Muscle layer of duodenum (tissue), 2 donors: ENCODE measurements around the gene CACNG1.
"Not testable (repeated sequence)": the region's sequence is repeated elsewhere in the genome, so short reads cannot be mapped to it uniquely, and the experiment has no call there.

Experiments
- H3K27ac ChIP-seq: one replicate; pipeline ENCODE4 v1.7.0; 2013; ENCODE audit warnings: mild to moderate bottlenecking, low read length
- H3K27me3 ChIP-seq: one replicate; pipeline ENCODE4 v1.7.0; 2013; ENCODE audit warnings: low read depth, mild to moderate bottlenecking, control low read depth, low read length
- H3K36me3 ChIP-seq, 2 donors: one replicate each; pipeline ENCODE4 v1.7.0; 2013; ENCODE audit warnings: low read length in 2 of 2, control low read depth in 1 of 2, mild to moderate bottlenecking in 1 of 2; ENCODE audit not compliant: insufficient read depth in 2 of 2, control insufficient read depth in 1 of 2
- H3K4me1 ChIP-seq, 2 donors: one replicate each; pipeline ENCODE4 v1.7.0; 2013; ENCODE audit warnings: low read length in 2 of 2, mild to moderate bottlenecking in 2 of 2, control low read depth in 1 of 2, moderate library complexity in 1 of 2; ENCODE audit not compliant: insufficient read depth in 2 of 2, control insufficient read depth in 1 of 2
- H3K4me3 ChIP-seq, 2 donors: one replicate each; pipeline ENCODE4 v1.7.0; 2013; ENCODE audit warnings: low read length in 2 of 2, low read depth in 1 of 2, mild to moderate bottlenecking in 1 of 2
- H3K9me3 ChIP-seq, 2 donors: one replicate each; pipeline ENCODE4 v1.7.0; 2013; ENCODE audit warnings: low read length in 2 of 2, control low read depth in 1 of 2, mild to moderate bottlenecking in 1 of 2; ENCODE audit not compliant: control insufficient read depth in 1 of 2
- donor health status: healthy.

CACNG1 gene

GRCh38 chr17:67027031-67027628 is 17.2 kb upstream of the CACNG1 start:
- Histone ChIP-seq H3K4me1 (no peaks in the 10 kb centered on the region), H3K27ac (no peak overlapping the region), H3K36me3 (no peaks in the 10 kb centered on the region), H3K4me3 (no peak overlapping the region), H3K9me3 (no peaks in the 10 kb centered on the region), H3K27me3 (no peaks in the 10 kb centered on the region)

- no peaks in the 10 kb centered on the region for H3K27me3 ChIP-seq
- no peaks in the 10 kb centered on the region for H3K36me3 ChIP-seq
- no peaks in the 10 kb centered on the region for H3K9me3 ChIP-seq
- H3K4me1 ChIP-seq = no peaks in the 10 kb centered on the region
- no peak overlapping the region for H3K27ac ChIP-seq
- H3K4me3 ChIP-seq = no peak overlapping the region
Observed at GRCh38 chr17:67030641-67031040, 13.7 kb upstream of the CACNG1 start.

- Histone ChIP-seq H3K36me3 (no peaks in the 10 kb centered on the region), H3K27ac (no peak overlapping the region), H3K4me3 (no peak overlapping the region), H3K9me3 (no peaks in the 10 kb centered on the region), H3K4me1 (no peaks in the 10 kb centered on the region), H3K27me3 (no peaks in the 10 kb centered on the region)
Observed at GRCh38 chr17:67032382-67032781, 12.0 kb upstream of the CACNG1 start.

DNA sequence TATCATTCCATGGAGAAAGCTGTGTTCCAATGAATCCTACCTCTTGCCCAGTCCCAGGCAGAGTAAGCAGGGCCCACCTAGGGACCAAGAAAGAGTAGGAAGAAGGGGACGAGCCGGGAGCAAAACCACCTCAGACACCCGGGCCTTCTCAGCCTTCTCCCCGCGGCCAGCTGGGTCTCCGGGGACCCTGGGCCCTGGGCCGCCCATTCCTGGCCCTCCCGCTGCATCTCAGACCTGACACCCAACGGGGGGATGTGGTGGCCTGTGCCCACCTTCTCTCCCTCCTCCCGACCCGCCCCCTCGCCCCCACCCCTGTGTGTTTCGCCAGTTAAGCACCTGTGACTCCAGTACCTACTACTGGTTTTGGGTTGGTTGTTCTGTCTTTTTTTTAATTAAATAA is 11.4 kb upstream of the CACNG1 start:
- Histone ChIP-seq H3K9me3 (no peaks in the 10 kb centered on the region), H3K27me3 (no peaks in the 10 kb centered on the region), H3K27ac (no peak overlapping the region), H3K4me1 (no peaks in the 10 kb centered on the region), H3K36me3 (no peaks in the 10 kb centered on the region), H3K4me3 (no peak overlapping the region)

GRCh38 chr17:67033613-67034012 is 10.7 kb upstream of the CACNG1 start:
- Histone ChIP-seq H3K27ac (no peak overlapping the region), H3K4me3 (no peak overlapping the region), H3K27me3 (no peaks in the 10 kb centered on the region), H3K36me3 (no peaks in the 10 kb centered on the region), H3K9me3 (no peaks in the 10 kb centered on the region), H3K4me1 (no peaks in the 10 kb centered on the region)

DNA sequence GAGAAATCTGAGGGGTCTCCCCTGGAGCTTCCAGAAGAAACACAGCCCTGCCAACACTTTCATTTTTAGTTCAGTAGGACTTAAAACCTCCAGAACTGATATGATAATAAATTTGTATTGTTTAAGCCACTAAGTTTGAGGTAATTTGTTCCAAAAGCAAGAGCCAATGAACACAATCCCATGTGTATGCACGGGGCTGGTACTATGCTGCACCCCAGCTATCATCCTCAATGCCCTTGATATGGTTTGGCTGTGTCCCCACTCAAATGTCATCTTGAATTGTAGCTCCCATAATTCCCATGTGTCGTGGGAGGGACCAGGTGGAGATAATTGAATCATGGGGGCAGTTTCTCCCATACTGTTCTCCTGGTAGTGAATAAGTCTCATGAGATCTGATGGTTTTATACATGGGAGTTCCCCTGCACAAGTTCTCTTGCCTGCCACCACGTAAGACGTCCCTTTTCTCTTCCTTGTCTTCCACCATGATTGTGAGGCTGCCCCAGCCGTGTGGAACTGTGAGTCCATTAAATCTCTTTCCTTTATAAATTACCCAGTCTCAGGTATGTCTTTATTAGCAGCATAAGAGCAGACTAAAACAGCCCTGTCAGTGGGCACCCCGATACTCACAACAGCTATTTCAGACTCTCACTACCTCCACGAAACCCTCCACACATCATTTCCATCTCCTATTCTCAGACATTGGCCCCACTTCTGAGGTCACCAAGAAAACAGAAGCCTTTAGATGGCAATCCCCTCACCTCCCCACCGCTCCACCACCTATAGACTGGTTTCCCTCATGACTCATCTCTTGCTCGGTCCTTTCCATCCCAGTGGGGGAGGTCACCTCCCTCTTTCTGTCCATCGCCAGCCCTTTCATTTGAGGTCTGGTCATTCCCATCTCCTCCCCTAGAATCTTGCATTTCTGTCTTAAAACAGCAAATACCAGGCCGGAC is 8.9 kb upstream of the CACNG1 start:
- H3K27ac ChIP-seq = no peak overlapping the region
- H3K36me3 ChIP-seq = no peaks in the 10 kb centered on the region
- no peaks in the 10 kb centered on the region for H3K9me3 ChIP-seq
- H3K4me1 ChIP-seq = no peaks in the 10 kb centered on the region
- no peak overlapping the region for H3K4me3 ChIP-seq
- H3K27me3 ChIP-seq = no peaks in the 10 kb centered on the region

DNA sequence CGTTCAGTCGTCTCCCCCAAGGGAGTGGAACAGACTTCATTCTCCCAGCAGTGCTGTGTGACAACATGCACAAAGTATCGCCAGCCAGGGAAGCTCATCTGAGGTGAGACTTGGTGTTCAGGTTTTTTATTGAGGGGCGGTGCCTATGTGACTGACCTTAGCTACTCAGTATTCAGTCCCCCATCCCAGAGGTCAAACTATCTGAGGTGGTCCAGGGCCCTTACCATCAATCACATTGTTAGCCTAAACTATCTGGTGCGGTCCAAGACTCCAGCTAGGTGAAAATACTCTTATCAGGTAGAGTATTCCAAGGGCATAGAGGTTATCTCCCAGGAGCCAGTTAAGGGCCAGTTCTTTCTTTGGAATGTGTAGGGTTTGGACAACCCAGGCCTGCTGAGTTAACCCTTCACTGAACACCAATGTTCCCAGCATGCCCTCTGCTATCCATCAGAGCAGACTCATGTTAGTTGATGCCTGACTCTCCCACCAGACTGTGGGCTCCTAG is 5.4 kb upstream of the CACNG1 start:
- Histone ChIP-seq H3K4me1 (no peaks in the 10 kb centered on the region), H3K36me3 (no peaks in the 10 kb centered on the region), H3K9me3 (no peaks in the 10 kb centered on the region), H3K27me3 (no peaks in the 10 kb centered on the region), H3K27ac (no peak overlapping the region), H3K4me3 (no peak overlapping the region)

DNA sequence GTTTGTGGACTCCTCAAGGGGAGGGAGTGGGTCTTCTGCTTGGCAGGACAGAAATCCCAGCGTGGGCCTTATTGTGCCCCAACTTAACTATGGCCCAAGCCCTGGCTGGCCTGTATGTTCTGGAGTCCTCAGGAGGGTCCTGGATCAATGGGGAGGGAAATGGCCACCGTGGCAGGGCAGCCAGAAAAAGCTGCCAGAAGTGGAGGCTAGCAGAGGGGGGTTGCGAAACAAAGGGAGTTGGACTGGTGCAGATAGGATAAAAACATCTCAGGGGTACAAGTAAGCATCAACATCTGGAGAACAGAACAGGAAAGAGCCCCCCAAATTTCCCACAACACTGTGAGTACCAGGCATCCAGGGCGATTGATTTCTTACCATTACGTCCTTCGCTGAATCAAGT is 3.7 kb upstream of the CACNG1 start:
- Histone ChIP-seq H3K27ac (no peak overlapping the region), H3K9me3 (no peaks in the 10 kb centered on the region), H3K4me3 (no peak overlapping the region), H3K27me3 (no peaks in the 10 kb centered on the region), H3K4me1 (no peaks in the 10 kb centered on the region), H3K36me3 (no peaks in the 10 kb centered on the region)

GRCh38 chr17:67041119-67041518 is 3.2 kb upstream of the CACNG1 start:
- H3K36me3 ChIP-seq, H3K27me3 ChIP-seq, H3K4me3 ChIP-seq, H3K27ac ChIP-seq, H3K4me1 ChIP-seq, H3K9me3 ChIP-seq: not testable (repeated sequence)

GRCh38 chr17:67041531-67041930 is 2.8 kb upstream of the CACNG1 start:
- H3K4me1 ChIP-seq = no peaks in the 10 kb centered on the region
- no peaks in the 10 kb centered on the region for H3K27me3 ChIP-seq
- no peak overlapping the region for H3K27ac ChIP-seq
- H3K36me3 ChIP-seq = no peaks in the 10 kb centered on the region
- H3K4me3 ChIP-seq = no peak overlapping the region
- no peaks in the 10 kb centered on the region for H3K9me3 ChIP-seq

DNA sequence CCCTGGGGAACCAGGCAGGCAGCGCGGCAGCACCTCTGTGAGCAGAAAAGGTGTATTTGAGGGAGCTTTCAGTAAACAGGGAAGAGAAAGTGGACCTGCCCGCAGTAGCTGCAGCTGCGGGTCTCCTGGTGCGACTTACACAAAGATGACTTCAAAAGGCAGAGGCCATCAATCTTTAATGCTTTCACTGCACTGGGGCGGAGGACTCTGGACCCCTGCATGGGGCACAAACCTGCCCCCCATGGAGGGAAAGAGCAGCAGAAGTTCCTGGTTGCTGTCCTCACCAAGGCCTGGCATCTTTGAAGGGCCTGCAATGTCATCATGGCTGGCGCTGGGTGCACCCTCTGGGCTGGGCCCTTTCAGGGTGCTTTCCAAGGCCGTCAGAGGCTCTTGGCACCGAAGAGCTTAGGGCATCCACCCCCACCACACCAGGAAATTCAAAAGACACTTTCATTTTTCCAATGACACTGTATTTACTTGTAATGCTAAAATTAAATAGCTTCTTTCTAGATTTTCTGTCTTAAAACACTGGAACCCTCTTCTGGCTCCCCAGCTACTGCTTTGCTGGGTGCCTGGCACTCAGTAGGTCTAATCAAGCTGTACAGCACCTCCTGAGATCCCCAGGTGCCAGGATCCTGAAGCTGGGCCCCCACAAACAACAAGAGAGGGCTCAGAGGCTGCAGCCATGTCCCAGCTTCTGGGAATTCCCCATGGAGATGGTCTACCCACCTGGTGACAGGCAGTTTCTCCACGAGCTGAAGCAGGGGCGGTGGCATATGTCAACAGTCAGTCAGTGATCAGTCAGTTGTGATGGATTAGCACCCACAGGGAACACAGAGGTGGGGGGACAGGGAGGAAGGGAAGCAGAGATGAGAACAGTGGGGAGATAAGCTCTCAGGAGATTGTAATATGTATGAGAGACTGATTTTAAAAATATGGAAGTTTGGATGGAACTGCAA is 2.1 kb upstream of the CACNG1 start:
- Histone ChIP-seq H3K36me3 (no peaks in the 10 kb centered on the region), H3K4me1 (no peaks in the 10 kb centered on the region), H3K27ac (no peak overlapping the region), H3K9me3 (peaks cover 0 to under 1% of the 10 kb centered on the region in 2 donors), H3K27me3 (no peaks in the 10 kb centered on the region), H3K4me3 (no peak overlapping the region)
